NCI-H2196 (cell line): ENCODE data around the gene PRDX4.
"Not testable (repeated sequence)": the region's sequence is repeated elsewhere in the genome, so short reads cannot be mapped to it uniquely, and the experiment has no call there.

Experiments
- DNase-seq: peaks from one replicate; lab custom pipeline; 2025; ENCODE audit not compliant: unreplicated experiment; lab: John Stamatoyannopoulos, UW

Gene PRDX4

DNA sequence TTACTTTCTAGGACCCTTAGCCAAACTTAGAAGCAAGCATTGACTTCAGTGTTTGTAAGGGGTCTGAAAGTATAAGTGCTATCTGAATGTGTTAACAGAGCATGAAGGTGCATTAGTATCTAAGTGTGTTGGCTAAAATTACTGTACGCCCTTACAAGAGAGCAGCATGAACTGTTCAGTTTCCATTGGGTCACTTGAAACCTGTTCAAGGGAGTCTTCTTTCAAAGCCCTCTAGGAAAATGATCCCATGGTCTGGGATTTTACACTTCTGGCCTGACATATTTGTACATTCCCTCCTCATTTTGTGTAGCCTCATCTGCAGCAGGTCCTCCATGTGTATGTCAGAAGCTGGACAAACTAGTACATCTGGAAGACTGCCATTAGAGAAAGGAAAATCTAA lies 3.2 kb downstream of the PRDX4 start:
- no peak for DNase-seq

DNA sequence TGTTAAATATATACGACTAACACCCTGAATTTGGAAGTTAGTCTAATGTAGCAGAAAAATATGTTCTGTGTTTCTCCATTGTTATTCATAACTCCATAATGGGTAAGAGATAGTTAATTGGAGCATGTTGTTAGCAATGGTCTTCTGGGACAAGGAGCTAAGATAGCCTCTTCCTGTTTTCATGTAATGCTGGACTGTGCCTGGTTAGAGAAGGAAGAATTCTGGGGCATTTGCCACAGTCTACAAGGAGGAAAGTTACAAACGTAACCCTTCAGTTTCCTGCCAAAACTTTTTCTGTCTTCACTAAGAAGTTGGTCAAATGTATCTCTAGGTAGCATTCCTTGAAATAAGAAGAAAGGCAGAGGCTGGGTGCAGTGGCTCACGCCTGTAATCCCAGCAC lies 5.8 kb downstream of the PRDX4 start:
- no peak for DNase-seq

- not testable (repeated sequence) for DNase-seq
Measured at GRCh38 chrX:23676486-23676885, 9.2 kb downstream of the PRDX4 start.

GRCh38 chrX:23692166-23692565 lies 24.9 kb downstream of the PRDX4 start:
- DNase-seq: no peak

DNA sequence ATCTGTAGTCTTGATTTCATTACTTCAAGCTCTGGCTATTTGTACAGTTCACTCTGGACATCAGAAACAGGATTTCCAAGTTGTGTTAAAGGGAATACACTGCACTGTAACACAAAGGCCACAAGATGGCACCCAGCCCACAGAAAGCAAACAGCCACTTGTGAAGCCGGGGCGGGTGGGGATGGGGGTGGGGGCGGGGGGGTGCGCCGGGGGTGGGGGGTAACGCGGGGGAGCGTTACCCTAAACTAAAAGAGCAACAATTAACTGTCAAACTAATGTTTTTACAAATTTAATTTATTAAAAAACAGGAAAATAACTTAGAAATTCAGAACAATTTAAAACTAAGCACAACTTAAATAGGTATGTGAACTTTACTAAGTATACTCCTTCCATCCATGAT lies 27.3 kb downstream of the PRDX4 start:
- peak; percentile 54 for DNase-seq

- DNase-seq: no peak
Measured at GRCh38 chrX:23699636-23700194, 32.4 kb downstream of the PRDX4 start.

- DNase-seq: no peak
Measured at GRCh38 chrX:23704673-23705206, 37.4 kb downstream of the PRDX4 start.

- no peak for DNase-seq
Measured at GRCh38 chrX:23705235-23705634, 37.9 kb downstream of the PRDX4 start.

DNA sequence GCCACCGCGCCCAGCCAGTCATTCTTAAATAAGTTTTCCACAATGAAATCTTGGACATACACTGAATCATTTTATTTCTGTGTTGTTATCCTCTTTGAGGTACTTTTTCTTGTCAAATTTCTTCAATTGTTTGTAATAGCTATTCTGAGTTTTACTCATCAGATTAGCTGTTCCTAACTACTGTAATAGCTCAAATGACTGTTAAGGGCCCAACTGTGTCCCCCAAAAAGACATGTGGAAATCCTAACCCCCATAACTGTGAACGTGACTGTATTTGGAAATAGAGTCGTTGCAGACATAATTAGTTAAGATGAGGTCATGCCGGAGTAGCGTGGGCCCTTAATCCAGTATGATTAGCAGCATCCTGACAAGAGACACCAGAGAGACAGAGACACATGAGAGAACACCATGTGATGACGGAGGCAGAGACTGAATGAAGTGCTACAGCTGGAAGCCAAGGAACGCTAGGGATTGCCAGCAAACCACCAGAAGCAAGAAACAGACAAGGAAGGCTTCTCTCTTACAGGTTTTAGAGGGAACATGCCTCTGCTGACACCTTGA lies 52.9 kb downstream of the PRDX4 start:
- no peak for DNase-seq

DNA sequence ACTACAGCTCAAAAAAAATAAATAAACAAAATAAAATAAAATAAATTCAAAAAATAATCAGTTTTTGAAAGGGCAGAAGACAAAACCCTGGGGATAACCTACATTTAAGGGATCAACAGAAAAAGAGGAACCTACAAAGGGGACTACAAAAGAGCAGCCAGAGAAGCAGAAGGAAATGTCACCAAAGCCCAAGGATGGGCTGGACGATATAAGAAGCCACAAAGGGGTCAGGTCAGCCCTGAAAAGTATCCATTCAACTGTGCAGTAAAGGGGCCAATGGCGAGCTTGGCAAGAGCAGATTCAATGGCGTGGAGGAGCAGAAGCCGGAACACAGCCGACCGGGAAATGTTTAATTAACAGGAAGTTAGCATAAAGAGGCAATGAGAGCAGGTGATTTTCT lies 58.9 kb downstream of the PRDX4 start:
- no peak for DNase-seq

DNA sequence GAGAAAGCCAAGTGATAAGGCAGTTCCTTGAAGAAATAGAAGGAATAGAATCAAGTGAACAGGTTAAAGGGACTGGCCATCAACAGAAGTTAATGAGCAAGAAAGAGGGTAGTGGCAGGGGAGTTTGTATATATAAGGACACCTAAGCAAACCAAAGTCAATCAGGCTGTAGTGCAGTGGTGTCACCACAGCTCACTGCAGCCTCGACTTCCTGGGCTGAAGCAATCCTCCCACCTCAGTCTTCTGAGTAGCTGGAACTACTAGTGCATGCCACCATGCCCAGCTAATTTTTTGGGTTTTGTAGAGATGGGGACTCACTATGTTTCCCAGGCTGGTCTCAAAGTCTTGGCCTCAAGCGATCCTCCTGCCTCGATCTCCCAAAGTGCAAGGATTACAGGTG lies 59.9 kb downstream of the PRDX4 start:
- DNase-seq: no peak

GRCh38 chrX:23729214-23729613 lies 61.9 kb downstream of the PRDX4 start:
- DNase-seq: no peak

DNA sequence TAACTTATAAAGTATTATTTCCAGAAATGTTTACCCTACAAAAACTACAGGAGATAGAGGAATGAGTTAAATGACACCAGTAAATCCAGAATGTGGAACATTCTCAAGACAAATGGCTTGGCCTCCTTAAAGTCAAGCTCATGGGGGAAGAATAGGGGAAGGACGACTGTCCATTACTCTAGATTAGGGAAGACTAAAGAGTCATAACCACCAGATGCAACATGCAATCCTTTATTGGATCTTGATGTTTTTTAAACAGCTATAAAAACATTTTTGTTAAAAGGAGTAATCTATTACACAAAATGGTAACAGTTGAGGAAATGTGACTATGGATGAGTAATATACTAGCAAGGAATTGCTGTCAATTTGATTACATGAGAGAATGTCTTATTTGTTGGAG lies 64.7 kb downstream of the PRDX4 start:
- no peak for DNase-seq

- no peak for DNase-seq
Measured at GRCh38 chrX:23732704-23733103, 65.4 kb downstream of the PRDX4 start.
